CD4-positive, alpha-beta T cell treated with Interleukin-10 for 1 hour (primary cell): ENCODE data around the gene DRC7.

Experiments used
- DNase-seq: peaks from one replicate; pipeline ENCODE4 v3.0.0-alpha.2; 2020

Gene DRC7

DNA sequence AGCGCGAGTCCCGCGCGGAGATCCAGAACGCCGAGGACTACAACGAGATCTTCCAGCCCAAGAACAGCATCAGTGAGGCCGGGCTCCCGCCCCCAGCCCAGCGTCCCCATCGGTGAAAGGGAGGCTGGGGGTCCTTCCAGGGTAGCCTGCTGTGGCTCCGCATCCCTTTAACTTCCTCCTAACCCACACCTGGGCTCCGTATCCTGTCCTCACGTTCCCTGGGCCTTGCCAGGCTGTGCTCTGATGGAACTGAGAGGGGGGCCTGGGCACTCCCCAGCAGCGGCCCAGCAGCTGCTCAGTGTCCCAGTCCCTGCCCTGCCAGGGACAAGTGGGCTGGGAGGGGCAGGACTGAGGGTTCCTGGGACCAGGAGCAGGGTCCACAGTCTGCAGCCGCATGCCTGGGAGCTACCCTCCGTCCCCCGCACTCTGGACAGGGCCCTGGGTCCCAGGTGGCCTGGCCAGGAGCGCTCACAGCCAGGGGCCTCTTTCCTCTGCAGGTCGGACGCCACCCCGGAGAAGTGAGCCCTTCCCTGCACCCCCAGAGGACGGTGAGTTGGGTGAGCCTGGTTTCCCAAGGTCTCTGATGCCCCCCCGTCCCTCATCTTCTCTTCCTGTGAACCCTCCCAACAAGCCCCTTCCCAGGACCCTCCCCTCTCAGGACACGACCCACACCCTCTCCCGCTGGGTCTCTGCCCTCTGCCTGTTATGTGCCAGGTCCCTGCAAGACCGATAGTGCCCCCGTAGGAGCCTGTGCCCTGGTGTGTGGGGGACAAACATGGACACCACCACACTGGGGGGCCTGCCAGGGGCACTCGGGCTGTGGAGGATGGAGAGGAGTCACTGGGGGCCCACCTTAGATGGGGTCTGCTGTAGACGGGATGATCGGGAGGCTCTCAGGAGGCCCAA lies 59.1 kb downstream of the DRC7 start:
- DNase-seq: no peak

DNA sequence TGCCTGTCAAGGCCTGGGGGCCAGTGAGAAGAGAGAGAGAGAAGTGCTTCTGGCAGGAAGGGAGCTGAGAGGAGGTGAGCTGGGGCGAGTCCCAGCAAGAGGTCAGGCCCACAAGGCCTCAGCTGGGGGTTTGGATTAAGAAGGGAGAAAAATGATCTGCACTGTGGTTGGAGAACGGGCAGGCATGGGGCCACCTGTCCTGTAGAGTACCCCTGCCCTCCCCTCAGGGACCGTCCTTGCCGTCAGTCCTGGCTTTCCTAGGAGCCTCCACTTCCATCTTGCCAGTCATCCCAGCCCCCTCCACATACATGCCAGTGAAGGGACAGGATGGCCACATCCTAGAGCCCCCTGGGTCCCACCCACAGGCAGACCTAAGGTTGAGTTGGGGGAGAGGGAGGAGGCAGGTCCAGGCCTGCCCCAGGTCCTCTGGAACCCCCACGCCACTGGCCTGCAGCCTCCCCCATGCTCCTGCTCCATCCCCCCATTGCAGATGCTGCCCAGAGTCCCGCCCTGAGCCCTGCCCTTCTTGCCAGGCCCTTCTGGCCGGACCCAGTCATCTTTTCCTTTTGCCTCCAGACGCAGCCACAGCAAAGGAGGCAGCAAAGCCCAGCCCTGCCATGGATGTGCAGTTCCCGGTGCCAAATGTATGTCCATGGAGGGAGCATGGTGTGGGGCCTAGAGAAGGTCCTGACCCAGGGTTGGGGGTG lies 59.9 kb downstream of the DRC7 start:
- no peak for DNase-seq

DNA sequence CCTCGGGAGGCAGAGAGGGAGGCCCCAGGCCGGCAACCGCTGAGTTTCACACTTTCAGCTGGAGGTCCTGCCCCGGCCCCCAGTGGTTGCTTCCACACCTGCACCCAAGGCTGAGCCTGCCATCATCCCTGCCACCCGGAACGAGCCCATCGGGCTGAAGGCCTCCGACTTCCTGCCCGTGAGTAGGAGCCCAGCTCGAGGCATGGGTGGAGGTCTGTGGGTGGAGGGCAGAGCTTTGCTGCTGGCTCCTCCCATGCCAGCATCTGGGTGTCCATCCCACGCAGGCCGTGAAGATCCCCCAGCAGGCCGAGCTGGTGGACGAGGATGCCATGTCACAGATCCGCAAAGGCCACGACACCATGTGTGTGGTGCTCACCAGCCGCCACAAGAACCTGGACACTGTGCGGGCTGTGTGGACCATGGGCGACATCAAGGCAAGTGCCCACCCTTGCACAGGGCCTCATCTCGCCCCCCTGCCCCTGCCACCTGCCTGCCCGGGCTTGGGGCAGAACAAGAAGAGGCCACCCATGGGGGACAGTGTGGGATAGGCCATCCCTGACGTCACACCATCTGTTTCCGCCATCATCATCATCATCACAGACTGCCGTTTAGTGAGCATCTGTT lies 60.6 kb downstream of the DRC7 start:
- no peak for DNase-seq

DNA sequence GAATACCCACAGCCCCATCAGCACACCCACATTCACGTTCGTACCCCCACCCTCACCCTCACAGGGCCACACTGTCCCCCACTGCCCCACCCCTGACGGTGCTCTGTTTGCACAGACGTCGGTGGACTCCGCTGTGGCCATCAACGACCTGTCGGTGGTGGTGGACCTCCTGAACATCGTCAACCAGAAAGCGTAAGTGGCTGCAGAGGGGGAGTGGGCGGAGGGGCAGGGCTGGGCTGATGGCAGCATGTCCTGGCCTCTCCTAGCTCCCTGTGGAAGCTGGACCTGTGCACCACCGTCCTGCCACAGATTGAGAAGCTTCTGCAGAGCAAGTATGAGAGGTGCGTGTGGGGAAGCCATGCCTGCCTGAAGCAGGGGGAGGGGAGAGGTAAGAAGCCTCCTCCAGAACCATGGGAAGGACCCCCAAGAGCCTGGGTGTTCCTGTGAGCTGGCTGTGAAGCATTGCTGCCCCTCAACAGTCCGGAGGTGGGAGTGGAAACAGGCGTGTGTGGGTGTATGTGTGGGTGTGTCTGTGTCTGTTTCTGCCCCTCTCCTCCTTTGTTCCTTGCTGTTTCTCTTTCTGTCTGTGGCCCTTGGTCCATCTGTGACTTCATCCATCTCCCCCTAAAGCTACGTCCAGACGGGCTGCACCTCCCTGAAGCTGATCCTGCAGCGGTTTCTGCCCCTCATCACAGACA lies 61.3 kb downstream of the DRC7 start:
- no peak for DNase-seq

DNA sequence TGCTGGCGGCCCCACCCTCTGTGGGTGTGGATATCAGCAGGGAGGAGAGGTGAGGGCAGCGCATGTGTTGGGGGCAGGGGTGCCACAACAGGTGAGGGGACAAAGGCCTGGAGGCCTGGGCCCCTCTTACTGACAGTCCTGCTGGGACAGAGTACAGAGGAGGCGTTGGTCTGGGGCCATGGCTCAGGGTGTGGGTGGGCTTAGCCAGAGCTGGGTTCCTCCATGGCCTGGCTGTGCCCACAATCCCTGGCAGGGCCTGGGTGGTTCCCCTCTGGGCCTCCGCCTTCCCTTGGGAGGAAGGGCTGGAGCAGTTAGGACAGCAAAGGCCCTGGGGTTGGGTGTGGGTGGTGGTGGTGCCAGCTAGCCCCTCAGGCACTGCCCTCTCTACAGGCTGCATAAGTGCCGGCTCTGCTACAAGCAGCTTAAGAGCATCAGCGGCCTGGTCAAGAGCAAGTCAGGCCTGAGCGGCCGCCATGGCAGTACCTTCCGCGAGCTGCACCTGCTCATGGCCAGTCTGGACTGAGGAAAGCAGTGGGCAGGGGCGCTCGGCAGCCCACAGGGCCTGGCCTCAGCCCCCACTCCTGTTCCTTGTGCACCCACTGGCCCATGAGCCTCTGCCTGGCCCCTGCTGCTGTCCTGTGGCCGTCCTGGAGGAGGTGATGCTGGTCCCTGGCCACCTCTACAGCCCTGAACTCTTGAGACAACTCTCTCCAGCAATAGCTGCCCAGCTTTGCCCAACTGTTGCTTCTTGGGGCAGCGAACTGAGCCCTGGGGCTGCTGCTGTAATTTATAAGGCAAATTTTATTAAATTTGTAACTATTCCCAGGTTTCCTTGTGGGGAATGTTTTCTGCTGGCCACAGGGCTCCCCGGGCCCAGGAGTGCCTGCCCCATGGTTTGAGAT lies 62.1 kb downstream of the DRC7 start:
- DNase-seq: no peak

DNA sequence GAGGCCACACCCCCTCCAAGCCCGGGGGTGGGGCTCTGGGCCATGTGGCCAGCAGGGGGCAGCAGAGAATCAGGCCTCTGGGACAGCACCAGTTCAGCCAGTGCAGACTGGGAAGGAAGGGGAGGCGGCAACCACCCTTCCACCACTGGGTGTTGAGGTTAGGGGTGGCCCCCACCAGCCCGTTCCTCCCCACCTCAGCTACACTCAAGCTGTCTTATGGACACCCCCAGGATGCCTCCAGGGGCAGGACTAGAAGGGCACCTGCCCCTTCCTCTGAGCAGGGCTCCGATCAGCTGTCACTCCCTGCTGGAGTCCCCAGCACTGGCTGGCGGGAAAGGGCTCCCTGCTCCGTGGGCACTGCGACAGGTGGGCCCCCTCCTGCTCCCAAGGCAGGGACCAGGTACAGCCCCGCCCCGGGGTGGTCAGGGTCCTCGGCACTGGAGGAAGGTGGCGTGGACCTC lies 62.8 kb downstream of the DRC7 start:
- DNase-seq: peak; percentile 90

DNA sequence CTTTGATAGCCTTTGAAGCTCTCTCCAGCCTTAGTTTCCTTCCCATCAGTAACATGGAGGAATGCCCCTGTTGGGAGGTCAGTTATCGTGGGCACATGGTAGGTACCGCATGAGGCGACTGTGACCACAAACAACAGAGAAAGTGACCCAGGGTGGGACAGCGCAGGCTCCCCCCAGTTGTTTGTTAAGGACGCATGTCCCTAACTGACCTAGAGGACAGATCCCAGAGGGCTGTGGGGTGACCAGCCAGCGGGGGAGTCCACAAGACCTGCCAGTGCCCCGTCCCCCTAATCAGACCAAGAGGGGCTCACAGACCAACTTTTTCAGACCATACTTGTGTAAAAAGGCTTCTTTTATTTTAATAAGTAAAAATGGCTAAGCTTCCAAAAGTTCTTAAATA lies 63.3 kb downstream of the DRC7 start:
- no peak for DNase-seq

DNA sequence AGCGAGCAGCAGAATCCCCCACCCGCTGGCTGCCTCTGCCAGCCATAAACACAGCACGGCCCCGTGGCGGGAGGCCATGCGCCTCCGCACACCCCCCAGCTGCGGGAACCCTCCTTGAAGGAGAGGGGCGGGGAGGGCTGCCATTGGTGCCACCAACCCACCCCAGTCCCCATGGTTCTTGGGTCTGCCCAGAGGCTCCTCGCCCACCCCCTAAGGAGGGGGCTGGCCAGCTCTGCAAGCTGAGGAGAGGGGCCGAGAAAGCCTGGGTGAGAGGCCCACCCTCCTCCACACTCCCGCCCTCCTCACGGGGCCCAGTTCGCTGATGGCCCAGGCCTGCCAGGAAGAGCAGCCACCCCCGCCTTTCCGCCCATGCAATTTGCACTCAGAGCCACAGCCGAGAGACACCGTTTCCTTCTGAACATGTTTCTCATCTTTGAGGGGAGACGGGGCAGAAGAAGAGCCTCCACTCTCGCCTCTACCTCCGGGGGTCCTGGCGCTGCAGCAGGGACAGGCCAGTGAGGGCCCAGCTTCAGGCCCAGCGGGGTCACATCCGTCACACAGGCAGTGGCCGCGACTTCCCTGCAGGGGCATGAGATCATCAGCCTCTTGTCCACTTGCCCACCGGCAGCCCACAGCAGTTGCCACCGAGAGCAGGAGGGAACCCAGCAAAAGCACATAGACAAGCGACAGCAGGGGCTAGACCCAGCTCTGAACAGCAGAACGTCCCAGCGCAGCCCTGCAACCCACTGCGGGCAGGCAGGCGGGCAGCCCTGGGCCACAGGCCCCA lies 63.9 kb downstream of the DRC7 start:
- no peak for DNase-seq

DNA sequence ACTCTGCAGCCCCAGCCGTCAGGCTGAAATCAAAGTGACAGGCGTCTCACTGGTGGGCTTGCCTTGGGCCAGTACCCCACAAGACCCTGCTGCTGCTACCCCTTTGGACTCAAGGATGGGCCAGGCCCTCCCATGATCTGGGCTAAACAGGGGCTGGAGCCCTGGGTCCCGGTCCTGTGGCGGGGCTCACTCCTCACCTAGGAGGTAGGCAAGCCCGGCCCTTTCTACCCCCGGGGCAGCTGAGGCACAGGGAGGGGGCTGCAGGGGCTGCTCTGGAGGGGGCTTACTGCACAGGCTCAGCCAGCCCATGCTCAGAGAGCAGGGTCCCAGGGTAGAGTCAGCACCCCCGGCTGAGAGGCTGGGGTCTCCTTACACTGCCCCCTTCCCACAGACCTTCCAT lies 64.5 kb downstream of the DRC7 start:
- no peak for DNase-seq

DNA sequence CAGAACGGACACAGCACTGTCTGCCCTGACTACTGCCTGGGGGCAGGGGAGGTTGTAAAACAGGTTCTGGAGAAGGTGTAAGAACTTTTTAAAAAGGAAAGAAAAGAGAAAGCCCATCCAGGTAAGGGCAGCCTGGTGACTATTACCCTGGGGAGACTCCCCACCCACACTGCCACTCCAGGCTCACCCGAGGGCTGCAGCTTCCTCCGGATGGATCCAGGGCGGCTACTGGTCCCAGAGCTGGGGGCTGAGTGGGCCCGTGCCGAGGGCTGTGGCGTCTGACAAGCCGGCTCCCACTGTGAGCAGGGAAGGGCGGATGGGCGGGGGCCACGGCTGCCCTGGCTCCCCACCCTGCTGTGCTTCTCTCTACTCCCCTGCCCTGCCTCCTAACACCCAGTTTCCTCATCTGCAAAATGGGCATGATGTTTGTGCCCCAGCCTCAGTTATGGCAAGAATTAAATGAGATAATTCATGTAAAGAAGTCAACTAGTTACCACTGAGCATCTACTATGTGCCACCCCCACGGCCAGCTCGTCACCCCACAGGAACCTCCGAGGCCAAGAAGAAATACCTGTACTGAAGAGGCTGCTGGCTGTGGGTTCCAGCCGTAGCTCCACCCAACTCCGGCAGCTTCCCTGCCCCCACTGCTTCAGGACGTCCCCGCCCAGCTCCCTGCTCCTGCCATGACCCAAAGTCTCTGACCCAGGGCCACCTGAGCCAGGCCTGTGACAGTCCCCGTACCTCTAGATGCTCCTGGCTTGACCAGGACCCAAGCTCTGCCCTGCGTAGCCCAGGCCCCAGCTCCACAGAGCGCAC lies 65.1 kb downstream of the DRC7 start:
- no peak for DNase-seq

DNA sequence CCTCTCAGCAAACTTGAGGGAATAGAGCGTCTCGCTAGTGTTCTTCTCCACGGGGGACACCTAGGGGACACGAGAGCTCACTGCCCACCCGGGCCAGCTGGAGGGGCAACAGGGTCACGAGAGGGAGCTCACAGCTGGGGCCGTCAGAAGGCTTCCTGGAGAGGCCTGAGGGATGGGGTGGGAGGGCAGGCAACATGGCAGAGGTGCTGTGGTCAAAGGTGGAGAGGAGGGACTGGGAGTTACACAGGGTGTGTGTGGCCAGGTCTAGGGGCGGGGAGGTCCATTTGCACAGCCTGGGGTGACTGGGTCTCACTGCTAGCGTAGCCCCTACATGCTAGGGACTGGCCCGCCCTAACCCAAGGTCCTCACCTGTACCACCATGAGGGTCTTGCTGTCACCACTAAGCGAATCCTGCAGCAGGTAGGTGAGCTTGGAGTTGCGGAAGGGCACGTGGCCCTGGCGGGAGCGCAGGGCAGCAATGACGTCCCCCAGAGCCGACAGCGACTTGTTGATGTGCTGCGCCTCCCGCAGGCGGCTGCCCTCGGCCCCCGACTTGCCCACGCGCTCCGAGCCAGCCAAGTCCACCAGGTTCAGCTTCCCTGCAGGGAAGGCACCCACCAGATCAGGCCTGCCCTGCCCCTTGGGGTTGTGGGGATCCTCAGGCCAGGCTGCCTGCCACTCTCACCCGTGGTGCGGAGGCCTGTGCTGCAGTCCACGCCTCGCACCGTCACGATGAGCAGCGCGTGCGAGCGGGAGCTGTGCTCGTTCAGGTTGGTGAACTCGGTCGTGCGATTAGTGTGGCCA lies 66.0 kb downstream of the DRC7 start:
- DNase-seq: no peak

DNA sequence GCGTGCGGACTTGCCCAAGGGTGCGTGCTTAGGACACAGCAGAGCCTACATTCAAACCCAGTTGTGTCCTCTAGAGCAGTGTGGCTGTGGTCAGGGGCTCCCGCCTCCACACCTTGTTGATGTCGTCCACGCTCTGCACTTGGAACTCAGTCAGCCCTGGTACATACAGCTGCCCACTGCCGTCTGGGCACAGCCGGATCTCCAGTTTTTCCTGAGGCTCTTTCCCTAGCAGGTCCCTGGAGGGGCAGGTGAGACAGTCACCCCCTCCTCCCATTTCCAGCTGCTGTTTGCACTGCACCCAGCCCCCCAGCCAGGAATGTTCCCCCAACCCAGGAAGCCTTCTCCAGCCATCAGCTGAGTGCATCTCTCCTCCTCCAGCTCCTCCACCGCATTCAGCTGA lies 66.7 kb downstream of the DRC7 start:
- no peak for DNase-seq

DNA sequence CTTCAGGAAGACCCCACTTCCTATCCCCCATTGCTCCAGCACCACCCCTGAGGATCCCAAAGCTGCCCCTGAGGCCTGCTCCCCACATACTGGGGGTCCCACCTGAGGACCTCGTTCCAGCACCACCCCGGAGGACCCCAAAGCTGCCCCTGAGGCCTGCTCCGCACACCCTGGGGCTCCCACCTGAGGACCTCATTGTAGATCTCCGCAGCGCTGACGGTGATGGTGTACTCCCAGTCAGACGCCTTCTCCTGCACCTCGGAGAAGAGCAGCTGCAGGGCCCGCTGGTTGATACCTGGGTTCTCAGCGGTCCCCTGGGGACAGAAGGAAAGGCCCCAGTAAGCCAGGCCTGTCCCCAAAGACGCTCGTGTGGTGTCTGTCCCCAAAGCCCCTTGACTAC lies 67.4 kb downstream of the DRC7 start:
- no peak for DNase-seq

DNA sequence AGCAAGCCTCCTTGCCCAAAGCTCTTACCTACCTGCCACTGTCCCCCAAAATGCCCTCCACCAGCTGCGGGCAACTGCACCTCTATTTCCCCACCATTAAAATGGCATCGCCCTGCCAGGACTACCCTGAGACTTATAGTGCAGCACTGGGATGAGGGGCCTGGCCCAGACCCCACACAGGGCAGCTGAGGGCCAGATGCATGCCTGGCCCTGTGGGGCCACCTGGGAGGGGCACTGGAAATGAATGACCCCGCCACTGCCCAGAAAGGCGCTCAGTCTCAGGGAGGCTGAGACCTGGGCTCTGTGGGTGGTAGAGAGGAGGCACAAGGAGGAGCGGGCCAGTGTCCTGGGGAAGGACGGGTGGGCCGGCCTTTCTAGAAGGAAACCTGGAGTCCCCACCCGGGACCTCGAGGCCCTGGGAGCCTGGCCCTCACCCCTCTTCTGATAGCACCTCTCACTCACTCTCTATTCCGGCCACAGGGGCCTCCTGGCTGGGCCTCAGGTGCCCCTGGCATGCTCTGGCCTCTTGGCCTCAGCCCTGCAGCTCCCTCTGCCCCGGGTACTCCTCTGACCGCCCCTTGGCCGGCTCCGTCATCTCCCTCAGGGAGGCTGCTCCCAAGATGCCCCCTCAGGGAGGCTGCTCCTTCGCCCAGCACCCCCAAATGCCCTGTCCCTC lies 67.9 kb downstream of the DRC7 start:
- DNase-seq: no peak

DNA sequence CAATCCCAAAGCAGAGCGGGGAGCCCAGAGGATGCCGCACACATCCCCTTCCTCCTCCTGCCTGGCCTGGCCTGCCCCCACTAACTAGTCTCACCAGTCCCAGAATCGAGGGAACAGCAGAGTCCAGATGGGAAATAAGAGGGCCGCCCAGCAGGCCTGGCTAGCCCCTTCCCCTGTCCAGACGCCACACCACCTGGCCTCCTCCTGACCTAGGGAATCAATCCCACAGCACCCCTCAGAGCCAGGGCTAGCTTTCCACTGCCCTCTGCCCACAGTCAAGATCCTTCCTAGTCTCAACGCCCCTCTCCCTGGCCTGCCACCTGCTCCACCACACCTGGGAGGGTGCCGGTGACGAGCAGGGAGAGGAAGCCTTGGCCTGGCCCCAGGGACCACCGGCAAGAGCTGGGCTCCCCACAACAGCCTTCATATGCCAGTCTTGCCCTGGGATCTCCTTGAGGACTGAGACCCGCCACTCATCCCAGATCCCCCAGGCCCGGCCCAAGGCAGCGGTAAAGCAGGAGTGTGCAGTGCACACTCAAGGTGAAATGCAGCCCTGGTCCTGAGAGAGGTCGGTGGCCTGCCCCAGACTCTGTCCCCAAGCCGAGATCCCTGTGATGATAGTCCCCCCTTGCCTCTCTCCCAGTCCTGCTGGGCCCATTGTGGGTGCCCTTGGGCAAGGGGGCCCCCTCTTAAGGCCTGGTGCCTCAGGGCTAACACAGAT lies 68.8 kb downstream of the DRC7 start:
- no peak for DNase-seq

DNA sequence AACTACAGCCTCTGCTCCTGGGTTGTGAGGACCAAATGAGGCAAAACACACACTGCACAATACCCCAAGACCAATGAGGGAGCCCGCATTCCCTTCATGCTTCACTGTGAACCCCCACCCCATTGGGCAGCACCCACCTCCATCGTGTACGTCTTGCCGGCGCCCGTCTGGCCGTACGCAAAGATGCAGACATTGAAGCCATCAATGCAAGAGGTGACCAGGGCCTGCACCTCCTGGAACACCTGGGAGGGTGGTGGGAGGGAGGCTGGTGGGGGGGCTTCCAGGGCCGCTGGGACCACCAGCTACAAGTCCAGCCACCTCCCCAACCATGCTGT lies 69.4 kb downstream of the DRC7 start:
- DNase-seq: no peak

DNA sequence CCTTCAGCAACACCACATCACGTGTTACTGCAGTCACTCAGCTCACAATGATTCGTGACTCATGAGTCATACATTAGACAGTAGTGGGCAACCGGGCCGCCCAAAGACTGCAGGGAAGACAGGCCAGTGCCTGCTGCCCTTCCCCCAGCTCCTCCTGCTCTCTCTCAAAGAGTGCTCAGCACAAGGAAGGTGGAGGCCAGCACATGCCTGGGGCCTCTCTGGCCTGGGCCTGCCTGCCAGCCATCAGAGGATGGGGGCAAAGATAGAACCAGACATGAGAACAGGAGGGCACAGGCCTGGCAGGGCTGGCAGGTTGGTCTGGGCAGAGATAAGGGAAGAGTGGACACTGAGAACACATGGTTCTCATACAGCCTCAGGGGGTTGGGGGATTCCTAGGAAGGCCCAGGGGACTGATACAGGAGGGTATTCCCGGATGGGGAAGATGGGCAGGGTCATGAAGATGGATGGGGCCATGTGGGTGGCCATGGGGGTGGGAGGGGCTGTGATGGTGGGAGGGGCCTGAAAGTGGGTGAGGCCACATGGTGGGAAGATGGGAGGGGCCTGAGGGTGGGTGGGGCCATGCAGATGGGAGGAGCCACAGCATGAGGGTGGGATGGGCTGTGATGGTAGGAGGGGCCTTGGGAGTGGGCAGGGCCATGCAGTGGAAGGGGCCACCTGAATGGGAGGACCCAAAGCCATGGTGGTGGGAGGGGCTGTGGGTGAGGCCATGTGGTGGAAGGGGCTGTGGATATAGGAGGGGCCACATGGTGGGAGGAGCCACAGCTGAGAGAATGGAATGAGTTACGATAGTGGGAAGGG lies 69.9 kb downstream of the DRC7 start:
- peak; percentile 34 for DNase-seq
